RWPE1 (cell line): ENCODE data around the gene NDUFA7.
"Not testable (repeated sequence)": the region's sequence is repeated elsewhere in the genome, so short reads cannot be mapped to it uniquely, and the experiment has no call there.

Experiments used
- CTCF ChIA-PET: fragments of 350-600 bp; sonication (Branson Sonifier 250); formaldehyde crosslinking; extraction: SDS; loops from one replicate; lab custom pipeline; 2021; lab: Yijun Ruan, JAX
- POLR2A ChIA-PET: fragments of 400-600 bp; formaldehyde crosslinking; extraction: SDS; loops from one replicate; lab custom pipeline; 2020; ENCODE audit warnings: antibody characterized with exemption; ENCODE audit not compliant: low non-redundant PET; lab: Yijun Ruan, JAX
- DNase-seq: peaks from one replicate; pipeline ENCODE4 v3.0.0; 2012; ENCODE audit warnings: low spot score
- H3K27ac ChIP-seq: fragments of 450-650 bp; 2 replicates; pipeline ENCODE4 v1.5.1; 2017
- CTCF ChIP-seq: fragments of 450-650 bp; conservative IDR thresholded peaks from 2 replicates; pipeline ENCODE4 v1.5.1; 2017; ENCODE audit warnings: low read depth, mild to moderate bottlenecking

NDUFA7 gene

GRCh38 chr19:8355631-8356402, 34.6 kb upstream of the NDUFA7 start:
- peak; percentile 69 for DNase-seq
- peak overlapping the region; percentile 77 for H3K27ac ChIP-seq
- ChIA-PET CTCF (no interaction called here), POLR2A (no interaction called here)
- no peak for TF ChIP-seq CTCF

- ChIA-PET CTCF (interaction anchor here (0.6 to 2.0 kb wide), 6 partner anchors 10 to 228 kb away, joined by 4 to 14 read pairs (median 6); partner anchors contain the start of genes ANGPTL4 and KANK3), POLR2A (interaction anchor here (0.6 kb wide), 1 partner anchor 83 kb away, joined by 5 read pairs; no protein-coding TSS in a partner anchor)
- DNase-seq, H3K27ac ChIP-seq: not testable (repeated sequence)
These were observed 31.7 kb upstream of the NDUFA7 start for GRCh38 chr19:8352845-8353244.

- no peak overlapping the region for H3K27ac ChIP-seq
- POLR2A ChIA-PET = interaction anchor here (0.6 kb wide), 1 partner anchor 82 kb away, joined by 5 read pairs; no protein-coding TSS in a partner anchor
- DNase-seq = no peak
- CTCF ChIA-PET = no interaction called here
- no peak for TF ChIP-seq CTCF
These were observed 31.1 kb upstream of the NDUFA7 start for GRCh38 chr19:8352134-8352827.

GRCh38 chr19:8349629-8350372, 28.6 kb upstream of the NDUFA7 start:
- POLR2A ChIA-PET = interaction anchor here (0.6 kb wide), 1 partner anchor 61 kb away, joined by 3 read pairs; no protein-coding TSS in a partner anchor
- CTCF ChIA-PET, DNase-seq, H3K27ac ChIP-seq: not testable (repeated sequence)

GRCh38 chr19:8343483-8343844, 22.3 kb upstream of the NDUFA7 start:
- TF ChIP-seq CTCF = no peak
- POLR2A ChIA-PET = no interaction called here
- no peak for DNase-seq
- CTCF ChIA-PET = interaction anchor here (2.2 kb wide), 1 partner anchor 11 kb away, joined by 8 read pairs; no protein-coding TSS in a partner anchor
- H3K27ac ChIP-seq = no peak overlapping the region

GRCh38 chr19:8342684-8343482, 21.7 kb upstream of the NDUFA7 start, which contains the start of gene KANK3:
Gene KANK3 (minus strand): TSS chr19:8343262. CDS start chr19:8337828, 5,434 bp downstream.
- no peak within 1 kb of the TSS for H3K27ac ChIP-seq
- CTCF ChIA-PET = interaction anchor here (0.6 to 2.2 kb wide), 3 partner anchors 10 to 663 kb away, joined by 5 to 10 read pairs (median 8); no protein-coding TSS in a partner anchor
- no peak for TF ChIP-seq CTCF
- peak; percentile 99 for DNase-seq
- POLR2A ChIA-PET = no interaction called here
